ENCODE measurements around the gene NKPD1.

GRCh38 chr19:45142016-45142725 lies 18.6 kb downstream of the NKPD1 start:
- TF ChIP-seq CTCF (IDR thresholded peaks at IDR 0.05) = no peak
- no peak for TF ChIP-seq POLR2A (IDR thresholded peaks at IDR 0.05)
